ENCODE measurements around the gene CDK15. TPM values are rescaled to one million over a fixed set of nuclear protein-coding genes. Genes with fewer than 3 reads are reported as not detected.

Gene CDK15
- total RNA-seq, 1 donor from 2014 or later, result 6.8 TPM

DNA sequence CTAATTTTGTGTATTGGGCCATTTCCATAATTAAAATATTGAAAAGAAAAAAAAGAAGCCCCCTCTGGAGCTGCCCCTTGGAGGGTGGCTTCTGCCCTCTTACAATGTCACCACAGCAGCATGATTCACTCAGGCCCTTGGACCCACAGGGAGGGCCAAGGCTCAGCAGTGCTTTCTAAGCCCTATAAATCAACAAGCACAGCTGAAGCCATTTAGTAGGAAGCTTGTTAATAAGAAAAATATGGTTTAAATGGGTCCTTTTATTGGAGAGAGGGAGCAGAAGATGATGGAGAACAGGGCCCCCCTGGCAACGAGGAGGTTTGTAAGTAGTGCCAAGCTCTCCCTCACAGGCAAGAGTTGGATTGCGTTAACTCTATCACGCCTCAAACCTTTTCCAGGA is 119.7 kb downstream of the CDK15 start:
- H3K9me3 Mint-ChIP-seq, result peaks cover 3% of the 10 kb centered on the region

DNA sequence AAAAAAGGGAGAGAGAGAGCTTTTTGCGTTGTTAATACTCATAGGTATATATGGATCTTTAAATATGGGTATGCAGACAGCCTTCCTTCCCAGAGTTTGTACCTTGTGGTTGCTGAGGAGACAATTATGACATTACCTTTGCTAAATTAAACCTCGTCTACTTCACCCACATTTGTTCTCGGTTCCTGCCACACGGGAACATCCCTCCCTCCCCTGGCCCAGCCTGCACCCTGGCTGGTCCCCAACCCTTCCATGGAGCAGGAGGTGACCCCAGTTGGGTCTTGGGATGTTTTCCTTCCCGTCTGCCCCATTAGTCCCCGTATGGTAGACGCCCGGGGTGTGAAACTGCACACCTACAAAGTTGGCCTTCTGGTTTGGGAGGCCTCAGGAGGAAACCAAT is 122.0 kb downstream of the CDK15 start:
- no peak for DNase-seq (ENCODE audit: low spot score in 2 of 2, unreplicated experiment in 2 of 2)
- no peaks in the 10 kb centered on the region for H3K9me3 Mint-ChIP-seq
- no peak overlapping the region for H3K27ac Mint-ChIP-seq
- peaks cover 25% of the 10 kb centered on the region for H3K4me1 Mint-ChIP-seq
- TF ChIP-seq, protein P1, sequence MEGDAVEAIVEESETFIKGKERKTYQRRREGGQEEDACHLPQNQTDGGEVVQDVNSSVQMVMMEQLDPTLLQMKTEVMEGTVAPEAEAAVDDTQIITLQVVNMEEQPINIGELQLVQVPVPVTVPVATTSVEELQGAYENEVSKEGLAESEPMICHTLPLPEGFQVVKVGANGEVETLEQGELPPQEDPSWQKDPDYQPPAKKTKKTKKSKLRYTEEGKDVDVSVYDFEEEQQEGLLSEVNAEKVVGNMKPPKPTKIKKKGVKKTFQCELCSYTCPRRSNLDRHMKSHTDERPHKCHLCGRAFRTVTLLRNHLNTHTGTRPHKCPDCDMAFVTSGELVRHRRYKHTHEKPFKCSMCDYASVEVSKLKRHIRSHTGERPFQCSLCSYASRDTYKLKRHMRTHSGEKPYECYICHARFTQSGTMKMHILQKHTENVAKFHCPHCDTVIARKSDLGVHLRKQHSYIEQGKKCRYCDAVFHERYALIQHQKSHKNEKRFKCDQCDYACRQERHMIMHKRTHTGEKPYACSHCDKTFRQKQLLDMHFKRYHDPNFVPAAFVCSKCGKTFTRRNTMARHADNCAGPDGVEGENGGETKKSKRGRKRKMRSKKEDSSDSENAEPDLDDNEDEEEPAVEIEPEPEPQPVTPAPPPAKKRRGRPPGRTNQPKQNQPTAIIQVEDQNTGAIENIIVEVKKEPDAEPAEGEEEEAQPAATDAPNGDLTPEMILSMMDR (IDR thresholded peaks at IDR 0.05; ENCODE audit: unreplicated experiment), result no peak
- H3K27me3 Mint-ChIP-seq (ENCODE audit: low read depth), result no peaks in the 10 kb centered on the region
- no peaks in the 10 kb centered on the region for H3K36me3 Mint-ChIP-seq
- H3K4me3 Mint-ChIP-seq, result no peak overlapping the region

More for the DNA sequence above, 119.7 kb downstream of the CDK15 start:
- H3K4me3 Mint-ChIP-seq, result no peak overlapping the region
- no peaks in the 10 kb centered on the region for H3K36me3 Mint-ChIP-seq
- no peaks in the 10 kb centered on the region for H3K27me3 Mint-ChIP-seq (ENCODE audit: low read depth)
- TF ChIP-seq, protein P1 (IDR thresholded peaks at IDR 0.05; ENCODE audit: unreplicated experiment), result no peak
- no peak for DNase-seq (ENCODE audit: low spot score in 2 of 2, unreplicated experiment in 2 of 2)
- H3K27ac Mint-ChIP-seq, result no peak overlapping the region
- peaks cover 15% of the 10 kb centered on the region for H3K4me1 Mint-ChIP-seq

DNA sequence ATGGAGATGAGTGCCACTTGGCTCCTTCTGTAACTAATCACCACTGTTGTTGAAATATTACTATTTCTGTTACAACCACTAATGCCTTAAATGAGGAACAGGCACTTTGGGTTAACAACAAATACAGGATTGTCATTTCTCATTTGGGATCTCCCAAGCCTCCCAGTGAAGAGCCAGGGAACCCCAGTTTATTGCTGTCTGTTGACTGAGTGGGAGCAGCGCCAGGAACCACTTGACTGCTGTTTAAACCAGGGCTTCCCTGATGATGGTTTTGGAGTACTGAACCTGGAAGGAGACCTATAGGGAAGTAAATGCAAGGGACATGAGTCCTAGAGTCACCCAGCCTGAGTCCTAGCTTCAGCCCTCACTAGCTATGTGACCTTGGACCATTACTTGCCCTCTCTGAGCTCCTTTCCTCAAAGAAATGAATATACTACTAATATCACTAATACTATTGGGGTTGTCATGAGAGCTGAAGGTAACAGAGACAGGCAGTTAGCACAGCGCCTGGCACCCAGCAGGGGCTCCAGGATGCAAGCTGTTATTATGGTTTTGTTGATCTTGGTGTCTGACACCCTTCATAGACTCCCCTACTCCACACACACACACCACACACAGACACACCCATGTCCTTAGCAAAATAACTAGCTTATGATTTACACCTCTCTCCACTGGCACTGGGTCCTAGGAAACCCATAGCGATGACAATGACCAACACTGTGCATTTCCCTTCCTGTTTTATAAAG is 123.1 kb downstream of the CDK15 start:
- Mint-ChIP-seq H3K36me3 (no peaks in the 10 kb centered on the region), H3K27ac (no peak overlapping the region), H3K9me3 (no peaks in the 10 kb centered on the region), H3K4me1 (peaks cover 29% of the 10 kb centered on the region), H3K4me3 (no peak overlapping the region), H3K27me3 (ENCODE audit: low read depth) (no peaks in the 10 kb centered on the region)
- no peak for DNase-seq (ENCODE audit: low spot score in 2 of 2, unreplicated experiment in 2 of 2)
- TF ChIP-seq, protein P1 (IDR thresholded peaks at IDR 0.05; ENCODE audit: unreplicated experiment), result no peak

GRCh38 chr2:201930043-201930442 is 123.7 kb downstream of the CDK15 start:
- peaks cover 29% of the 10 kb centered on the region for H3K4me1 Mint-ChIP-seq
- no peaks in the 10 kb centered on the region for H3K27me3 Mint-ChIP-seq (ENCODE audit: low read depth)
- TF ChIP-seq, protein P1 (IDR thresholded peaks at IDR 0.05; ENCODE audit: unreplicated experiment), result no peak
- H3K36me3 Mint-ChIP-seq, result peaks cover 4% of the 10 kb centered on the region
- H3K27ac Mint-ChIP-seq, result no peak overlapping the region
- no peak overlapping the region for H3K4me3 Mint-ChIP-seq
- H3K9me3 Mint-ChIP-seq, result peaks cover 4% of the 10 kb centered on the region
- no peak for DNase-seq (ENCODE audit: low spot score in 2 of 2, unreplicated experiment in 2 of 2)

- no peak overlapping the region for H3K27ac Mint-ChIP-seq
- H3K4me1 Mint-ChIP-seq, result peaks cover 28% of the 10 kb centered on the region
- no peak overlapping the region for H3K4me3 Mint-ChIP-seq
- H3K27me3 Mint-ChIP-seq (ENCODE audit: low read depth), result no peaks in the 10 kb centered on the region
- peaks cover 11% of the 10 kb centered on the region for H3K9me3 Mint-ChIP-seq
- peaks cover 10% of the 10 kb centered on the region for H3K36me3 Mint-ChIP-seq
- TF ChIP-seq, protein P1 (IDR thresholded peaks at IDR 0.05; ENCODE audit: unreplicated experiment), result no peak
- no peak for DNase-seq (ENCODE audit: low spot score in 2 of 2, unreplicated experiment in 2 of 2)
Observed at GRCh38 chr2:201930831-201931230, 124.5 kb downstream of the CDK15 start.
